GM19467 (cell line): ENCODE data around the gene OSBPL3.

Experiments used
- ATAC-seq: cut with Tn5 transposase; IDR thresholded peaks from one replicate; pipeline ENCODE4 v1.9.1; 2021; ENCODE audit warnings: mild to moderate bottlenecking, moderate library complexity; ENCODE audit not compliant: unreplicated experiment

The OSBPL3 gene

DNA sequence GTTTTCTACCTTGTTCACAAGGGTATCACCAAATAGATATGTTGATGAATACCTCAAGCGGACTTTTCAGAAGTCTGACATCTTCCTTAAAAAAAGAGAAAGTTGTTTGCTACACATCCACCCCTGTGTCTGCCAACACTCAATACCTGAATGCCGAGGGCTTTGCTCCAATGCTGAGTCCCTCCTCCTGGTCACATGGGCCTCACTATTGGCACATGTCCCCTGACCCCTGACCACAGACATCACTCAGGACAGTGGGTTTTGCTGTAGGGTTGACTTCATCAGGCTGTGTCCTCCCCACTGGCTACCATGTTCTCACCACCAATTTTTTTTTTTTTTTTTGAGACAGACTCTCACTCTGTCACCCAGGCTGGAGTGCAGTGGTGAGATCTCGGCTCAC lies 76.4 kb downstream of the OSBPL3 start:
- ATAC-seq, result no peak

DNA sequence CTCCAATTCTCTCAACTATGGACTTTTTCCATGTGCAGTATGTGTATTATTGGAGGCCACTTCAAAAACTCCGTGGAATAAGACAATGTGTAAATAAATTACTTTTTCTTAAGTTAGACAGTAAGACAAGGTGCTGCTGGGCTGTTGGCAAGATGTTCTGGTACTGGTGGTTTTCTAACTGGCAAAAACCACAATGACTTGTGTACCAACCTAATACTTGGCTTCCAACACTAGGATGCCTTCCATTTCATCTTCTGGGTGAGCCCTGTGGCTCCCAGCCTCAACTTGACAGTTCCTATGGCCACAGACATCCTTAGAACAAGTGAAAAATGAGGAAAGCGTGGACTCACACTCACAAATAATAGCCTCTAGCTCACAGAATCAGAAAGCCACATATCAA lies 77.0 kb downstream of the OSBPL3 start:
- no peak for ATAC-seq

DNA sequence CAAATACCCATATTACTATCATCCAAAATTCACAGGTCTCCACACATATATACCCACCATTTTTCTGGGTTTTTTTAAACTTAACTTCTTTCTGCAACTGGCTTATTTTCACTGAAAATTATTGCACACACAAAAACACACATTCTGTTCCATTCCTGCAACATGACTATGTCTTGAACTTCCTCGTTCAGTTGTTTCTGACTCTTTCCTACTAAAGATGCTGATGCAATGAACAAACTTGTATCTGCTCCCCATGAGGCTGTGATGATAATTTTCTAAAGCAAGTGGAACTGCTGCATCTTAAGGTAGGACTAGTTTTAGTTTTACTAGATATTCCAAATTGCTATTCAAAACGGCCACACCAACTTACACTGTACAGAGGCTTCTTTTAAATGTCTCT lies 77.7 kb downstream of the OSBPL3 start:
- no peak for ATAC-seq

DNA sequence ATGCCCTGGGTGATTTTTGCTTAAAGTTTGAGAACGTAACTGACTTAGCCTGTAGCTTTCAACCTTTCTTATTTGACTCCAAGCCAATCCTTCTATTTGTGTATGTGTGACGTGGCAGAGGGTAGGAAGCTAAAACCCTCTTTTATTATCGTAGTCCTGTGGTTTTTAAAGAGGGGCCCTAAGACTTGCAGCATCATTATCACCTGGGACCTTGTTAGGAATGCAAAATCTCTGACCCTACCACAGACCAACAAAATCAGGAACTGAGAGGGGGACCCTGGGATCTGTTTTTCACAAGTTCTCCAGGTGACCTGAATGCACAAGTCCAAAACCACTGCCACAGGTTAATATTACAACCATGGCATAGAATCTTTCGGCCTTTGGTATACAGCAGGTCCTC lies 80.1 kb downstream of the OSBPL3 start:
- peak; percentile 38 for ATAC-seq

DNA sequence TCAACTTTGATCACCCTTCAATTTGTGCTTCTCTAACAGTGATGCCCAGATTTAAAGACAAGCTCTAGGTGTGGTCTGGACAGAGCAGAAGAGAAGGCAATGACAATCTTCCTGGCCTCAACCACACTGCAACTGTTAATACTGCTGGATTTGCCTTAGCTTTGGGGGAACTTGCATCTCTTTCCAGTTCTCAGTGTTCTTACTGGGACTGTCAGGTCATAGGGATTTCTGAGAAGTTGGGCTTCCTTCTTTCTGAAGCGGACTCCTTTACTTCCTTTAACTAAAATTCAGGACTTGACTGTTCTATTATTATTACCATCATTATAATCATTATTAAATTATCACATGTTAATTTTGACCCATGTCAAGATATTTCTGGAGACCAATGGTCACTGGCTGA lies 80.8 kb downstream of the OSBPL3 start:
- no peak for ATAC-seq

DNA sequence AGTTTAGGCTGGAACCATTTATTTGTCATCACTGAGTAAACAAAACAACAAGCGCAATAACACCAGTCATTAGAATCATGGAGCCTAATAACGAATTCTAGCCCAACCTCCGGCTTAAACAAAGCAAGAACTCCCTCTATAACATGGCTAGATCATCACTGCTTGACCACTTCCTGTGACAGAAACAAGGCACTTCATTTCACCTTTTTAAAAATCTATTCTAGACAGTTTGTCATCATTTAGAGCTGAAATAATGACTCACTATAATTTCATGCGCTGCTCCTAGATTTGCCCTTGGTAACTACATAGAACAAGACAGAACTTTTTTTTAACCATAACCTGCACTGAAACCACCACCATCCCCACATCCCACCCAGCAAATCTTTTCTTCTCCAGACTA lies 81.3 kb downstream of the OSBPL3 start:
- no peak for ATAC-seq

DNA sequence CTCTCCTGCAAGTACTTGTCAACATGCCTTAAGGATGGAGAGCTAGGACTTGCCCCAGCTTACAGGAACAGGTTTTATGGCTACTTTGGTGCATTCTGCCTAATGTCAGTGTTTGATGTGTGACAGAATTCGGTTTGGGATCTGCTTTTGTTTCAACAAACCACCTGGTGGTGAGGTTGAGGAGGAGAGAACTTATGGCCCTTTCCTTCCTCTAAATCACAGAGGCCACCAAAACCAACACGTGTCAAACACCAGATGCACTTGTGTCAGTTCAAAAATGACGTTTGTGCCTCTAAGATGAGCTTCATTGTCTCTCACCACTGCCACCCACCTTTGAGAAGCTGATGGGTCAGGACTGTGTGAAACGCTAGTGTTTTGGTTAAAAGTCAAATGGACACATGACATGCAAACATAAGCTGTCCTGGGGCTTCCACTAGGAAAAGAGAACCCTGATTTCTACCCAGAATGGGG lies 83.9 kb downstream of the OSBPL3 start:
- peak; percentile 68 for ATAC-seq

DNA sequence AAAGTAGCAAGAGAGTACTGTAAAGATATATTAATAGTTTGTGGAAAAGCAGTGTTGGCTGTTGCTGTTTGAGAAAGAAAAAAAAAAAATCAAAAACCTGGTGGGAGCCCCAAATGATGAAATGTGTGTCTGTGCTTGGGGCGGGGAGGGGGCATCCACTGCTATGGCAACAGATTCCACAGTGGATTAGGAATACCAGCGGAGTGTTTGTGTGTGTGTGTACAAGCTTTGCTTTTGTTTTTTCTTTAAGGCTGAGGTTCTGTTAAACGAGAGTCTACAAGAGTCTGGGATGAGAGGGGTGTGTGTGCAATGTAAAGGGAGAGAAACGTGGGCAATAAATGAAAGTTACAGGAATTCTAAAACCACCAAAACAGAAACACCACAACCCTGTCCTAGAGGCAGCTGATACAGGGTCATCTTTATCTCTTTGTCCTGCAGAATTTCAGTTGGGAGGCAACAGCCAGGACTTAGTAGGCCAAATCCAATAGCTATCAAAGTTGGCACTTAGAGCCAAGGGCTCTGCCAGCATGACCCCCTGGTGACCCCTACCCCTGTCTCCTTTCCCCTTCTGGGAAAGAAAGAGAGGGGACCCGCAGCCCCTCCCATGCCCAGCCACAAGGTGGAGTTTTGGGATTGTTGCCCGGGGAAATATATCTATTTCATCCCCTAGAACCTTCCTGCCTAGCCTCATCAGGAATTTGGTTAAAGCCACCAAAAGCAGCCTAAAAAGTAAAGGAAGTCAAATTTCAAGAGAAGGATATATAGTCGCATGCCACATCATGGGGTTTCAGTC lies 85.4 kb downstream of the OSBPL3 start:
- ATAC-seq, result no peak

DNA sequence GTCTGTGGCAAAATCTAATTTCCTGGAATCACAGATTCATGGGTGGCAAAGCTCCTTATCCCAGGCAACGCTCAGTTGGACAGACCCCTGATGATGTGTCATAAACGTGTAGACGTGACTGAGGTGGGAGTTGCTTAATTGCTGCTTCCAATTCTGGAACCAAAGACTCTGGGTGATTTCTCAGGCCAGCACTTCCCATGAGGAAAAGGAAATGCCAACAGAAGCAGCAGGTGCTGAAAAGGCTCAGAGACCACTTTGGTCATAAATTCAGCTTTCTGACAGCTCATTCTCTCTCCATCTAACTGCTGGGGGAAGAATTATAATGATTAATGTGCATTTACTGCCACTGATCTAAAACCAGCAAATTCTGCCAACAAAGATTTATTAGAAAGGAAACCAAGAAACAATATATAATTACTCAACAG lies 88.7 kb downstream of the OSBPL3 start:
- ATAC-seq, result no peak

DNA sequence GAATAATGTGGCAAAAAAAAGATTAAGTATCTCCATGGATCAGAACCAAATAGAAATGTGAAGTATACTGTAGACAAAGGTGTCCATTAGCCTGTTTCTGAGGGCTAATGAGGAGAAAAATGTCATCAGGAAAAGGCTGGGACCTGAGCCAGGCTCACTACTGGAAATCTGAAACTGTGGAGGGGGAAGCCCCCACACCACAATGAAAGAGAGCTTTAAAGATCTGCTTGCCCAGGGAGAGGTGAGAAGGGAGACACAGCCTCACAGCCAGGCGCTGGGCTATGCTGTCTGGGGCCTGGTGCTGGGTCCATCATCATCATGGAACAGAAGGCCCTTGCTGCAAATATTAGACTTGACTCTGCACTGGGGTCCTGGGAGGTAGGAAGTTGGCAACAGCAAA lies 90.4 kb downstream of the OSBPL3 start:
- no peak for ATAC-seq

DNA sequence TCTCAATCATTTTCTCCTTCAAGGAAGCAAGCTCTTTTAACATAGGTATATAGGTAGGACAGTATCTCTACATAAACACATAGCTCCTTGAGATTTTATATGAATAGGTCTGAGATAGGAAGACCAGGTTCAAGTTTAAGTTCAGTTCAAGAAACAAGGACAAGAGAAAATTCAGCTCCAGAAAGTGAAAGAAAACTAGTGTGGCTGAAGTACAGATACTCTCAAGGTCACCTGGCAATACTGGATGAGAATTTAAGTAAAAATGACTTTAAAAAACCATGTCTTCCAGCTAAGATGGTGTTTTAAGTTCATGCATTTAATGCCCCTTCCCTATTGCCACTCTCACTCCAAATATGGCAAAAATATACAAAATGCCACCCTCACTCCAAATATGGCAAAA lies 91.3 kb downstream of the OSBPL3 start:
- no peak for ATAC-seq

DNA sequence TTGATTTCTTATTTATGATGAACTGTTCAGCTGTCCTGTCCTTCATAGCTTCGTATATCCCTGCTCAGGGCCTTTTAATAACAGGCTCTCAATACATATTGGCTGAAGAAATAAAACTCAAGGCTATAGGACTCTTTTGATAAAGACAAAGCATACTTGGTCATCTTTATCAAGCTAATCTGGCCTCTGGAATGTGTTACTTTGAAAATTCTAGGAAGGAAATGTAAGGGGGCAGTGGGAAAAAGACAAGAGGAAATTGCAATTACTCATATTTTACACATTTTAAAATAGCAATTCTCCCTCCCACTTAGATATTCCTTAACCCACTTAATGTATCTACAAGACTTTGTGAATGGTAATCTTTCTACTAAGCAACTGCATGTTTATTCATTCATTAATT lies 94.3 kb downstream of the OSBPL3 start:
- no peak for ATAC-seq

DNA sequence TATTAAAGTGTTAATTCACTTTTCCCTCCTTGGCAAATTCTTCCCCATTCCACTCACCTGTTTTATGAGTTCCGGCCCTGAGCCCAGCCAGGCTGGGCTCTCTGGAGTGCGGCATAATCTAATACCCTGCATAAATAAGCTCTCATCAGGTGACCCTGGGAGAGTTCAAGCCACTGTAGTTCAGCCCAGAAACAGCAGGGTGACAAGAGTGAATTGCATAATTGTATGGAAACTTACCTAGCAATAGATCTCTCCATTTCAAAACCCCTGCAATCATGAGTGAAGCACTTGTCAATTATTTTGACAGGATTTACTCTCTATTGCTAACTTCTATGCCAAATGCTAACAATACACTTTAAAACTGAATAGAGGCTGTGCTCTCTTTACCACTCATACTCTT lies 94.7 kb downstream of the OSBPL3 start:
- ATAC-seq, result no peak

DNA sequence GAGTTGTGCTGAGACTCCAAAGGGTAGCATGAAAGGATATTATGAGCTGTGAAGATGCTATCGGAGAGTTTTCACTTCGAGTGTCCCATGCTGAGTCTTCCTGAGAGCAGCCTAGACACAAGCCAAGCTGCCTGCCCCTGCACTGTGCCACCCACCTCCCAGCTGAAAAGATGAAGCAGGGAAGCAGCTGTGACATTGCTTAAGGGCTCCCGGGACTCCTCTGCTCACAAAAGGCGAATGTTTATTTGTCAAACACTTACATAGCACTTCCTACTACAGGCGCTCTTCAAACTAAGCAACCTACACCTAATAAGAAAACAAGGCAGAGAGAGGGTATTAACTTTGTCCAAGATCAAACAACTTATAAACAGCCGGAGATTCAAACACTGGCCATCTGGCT lies 95.6 kb downstream of the OSBPL3 start:
- no peak for ATAC-seq

DNA sequence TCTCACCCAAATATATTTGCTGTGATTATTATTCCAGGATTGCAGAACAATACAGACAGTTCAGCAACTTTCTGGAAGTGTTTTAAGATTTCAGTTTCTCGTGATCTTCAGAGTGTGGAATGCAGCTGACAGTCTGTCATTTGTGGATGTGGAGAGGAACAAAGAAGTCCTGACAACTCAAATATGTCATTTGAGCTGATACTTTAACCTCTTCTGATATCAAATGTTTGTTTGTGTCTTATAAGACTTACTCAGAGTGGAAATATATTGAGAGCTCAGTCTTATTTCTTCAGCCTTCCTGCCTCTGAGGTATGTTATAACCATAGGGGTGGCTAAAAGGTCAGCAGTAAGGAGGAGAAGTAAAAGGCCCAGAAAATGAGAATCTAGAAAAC lies 96.4 kb downstream of the OSBPL3 start:
- no peak for ATAC-seq

DNA sequence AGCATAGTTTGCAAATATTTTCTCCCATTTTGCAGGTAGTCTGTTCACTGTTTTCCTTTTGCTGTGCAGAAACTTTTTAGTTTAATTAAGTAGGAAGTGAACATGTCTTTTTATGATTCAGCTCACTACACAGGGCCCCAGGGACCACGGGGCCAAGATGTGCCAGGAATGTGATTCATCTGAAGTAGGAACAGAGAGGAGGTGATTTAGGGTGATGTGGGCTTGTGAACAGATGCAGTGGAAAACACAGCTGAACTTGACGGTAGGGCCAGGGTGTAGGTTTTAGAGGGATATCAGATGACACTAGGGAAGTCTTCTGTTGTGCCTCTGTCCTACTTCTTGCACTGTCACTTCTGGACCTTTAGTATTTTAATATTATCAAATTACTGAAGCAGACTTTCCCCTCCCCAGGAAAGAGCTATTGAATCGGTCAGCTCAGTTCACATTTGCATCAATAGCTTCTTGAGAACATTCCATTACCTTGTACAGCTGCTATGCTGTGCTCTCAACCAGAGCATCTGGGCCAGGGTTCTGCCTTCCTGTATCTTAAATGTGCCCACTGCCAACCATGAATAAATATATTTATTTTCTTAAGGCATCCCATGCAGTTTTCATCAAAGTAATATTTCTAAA lies 96.9 kb downstream of the OSBPL3 start:
- ATAC-seq, result no peak

DNA sequence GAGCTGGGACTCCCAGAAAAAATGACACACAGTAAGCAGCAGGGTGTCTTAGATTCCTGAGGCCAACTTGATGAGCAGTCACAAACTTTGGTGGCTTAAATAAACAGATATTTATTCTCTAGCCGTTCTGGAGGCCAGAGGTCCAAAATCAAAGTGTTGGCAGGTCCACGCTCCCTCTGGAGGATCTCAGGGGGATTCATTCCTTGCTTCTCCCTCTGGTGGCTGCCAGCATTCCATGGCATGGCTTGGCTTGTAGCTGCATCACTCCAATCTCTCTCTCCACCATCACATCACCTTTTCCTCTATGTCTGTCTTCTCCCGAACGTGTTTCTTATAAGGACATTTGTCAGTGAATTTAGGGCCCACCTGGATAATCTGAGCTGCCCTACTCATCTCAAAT lies 98.4 kb downstream of the OSBPL3 start:
- ATAC-seq, result no peak

DNA sequence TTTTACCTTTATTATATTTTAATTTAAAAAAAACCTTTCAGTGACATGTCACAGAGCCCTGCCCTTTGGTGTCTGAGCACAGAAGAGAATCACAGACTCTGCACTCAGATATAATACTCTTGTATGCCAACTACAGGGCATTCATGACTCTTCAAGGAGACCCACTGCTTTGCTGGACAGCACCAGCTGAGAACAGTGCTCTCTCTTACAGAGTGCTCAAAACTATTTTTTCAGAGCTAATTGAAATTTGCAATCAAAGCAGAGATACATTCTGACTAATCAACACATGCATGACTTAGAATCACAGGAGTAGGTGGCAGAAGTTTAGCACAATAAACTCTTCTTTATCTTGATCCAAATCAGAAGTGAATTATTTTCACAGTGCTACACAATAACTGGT lies 99.1 kb downstream of the OSBPL3 start:
- ATAC-seq, result no peak

DNA sequence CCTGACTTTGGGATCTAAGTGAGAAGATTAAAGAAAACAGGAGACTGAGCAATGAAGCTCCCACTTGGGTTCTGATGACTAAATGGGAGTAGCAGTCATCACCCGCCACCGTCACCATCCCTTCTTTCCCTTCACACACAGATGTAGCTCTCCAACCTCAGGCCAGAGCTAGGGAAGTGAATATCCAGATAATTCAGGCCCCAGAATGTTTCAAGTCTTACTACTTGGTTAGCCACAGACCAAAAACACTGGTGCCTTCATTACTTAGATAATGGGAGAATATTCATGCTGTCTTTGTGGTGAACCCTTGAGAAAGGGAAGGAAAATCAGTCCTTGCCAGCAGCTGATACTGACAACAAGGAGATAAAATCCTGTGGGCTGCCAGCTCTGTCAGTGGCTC lies 100.7 kb downstream of the OSBPL3 start:
- no peak for ATAC-seq

DNA sequence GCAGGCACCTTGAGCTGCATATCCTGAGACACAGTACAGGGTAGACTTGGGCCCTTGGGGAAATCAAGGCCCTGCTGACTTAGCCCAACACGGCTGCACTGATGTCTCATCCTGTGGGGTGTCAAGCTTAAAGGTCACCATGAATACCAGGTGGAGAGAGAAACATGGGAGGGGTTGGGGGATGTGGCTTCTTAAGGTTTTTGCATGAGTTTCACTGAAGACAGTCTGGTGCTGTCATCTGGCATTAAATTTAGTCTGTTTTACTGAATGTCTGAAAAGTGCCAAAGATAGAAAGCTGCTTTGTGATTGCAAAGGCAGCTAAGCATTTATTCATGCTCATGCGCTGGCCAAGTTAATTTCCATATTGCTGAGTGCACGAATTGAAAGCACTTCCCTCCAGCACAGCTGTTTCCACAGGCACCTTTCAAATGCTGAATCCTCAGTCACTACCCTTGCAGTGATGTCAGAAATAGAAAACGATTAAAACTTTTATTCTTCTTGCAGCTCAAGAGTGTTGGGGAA lies 102.1 kb downstream of the OSBPL3 start:
- ATAC-seq, result peak; percentile 89

DNA sequence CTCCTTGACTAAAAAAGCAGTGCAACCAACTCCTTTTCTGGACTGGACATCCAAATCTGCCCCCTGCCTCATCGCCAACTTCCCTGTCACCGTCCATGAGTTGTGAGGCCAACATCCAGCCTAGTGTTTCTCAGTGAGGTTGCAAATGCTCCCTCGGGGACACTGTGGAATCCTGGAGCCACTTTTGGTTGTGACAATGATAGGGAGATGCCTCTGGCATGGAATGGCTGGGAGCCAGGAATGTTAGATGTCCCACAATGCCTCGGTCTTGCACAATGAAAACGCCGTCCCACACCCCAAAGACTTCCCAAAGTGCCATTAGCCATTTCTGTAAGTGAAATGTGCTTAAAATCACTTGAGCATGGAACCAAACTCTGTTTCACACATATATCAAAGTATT lies 105.2 kb downstream of the OSBPL3 start:
- no peak for ATAC-seq

DNA sequence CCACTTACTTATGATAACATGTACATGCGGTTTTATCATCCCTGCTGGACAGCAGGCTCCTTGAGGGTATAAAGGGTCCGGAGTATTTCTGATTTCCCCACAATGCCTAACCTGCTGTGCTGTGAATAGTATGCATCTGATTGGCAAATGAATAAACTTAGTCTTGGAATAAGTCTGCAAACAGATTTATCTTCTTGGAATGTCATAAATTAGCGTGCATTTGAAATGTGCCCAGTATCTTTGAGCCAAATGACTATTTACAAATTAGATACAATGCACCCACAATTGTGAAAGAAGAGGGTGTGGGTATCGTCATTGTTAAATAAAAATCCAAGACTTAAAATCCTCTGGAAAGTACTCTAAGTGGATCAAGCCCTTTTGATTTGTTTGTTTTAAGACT lies 106.0 kb downstream of the OSBPL3 start:
- no peak for ATAC-seq
